Ureter (tissue), 1 donor: ENCODE data around the gene EIF4EBP2. TPM values are rescaled to one million over a fixed set of nuclear protein-coding genes. Genes with fewer than 3 reads are reported as not detected.

Experiments
- DNase-seq: peaks from one replicate; pipeline ENCODE4 v3.0.0-alpha.2; 2020; ENCODE audit warnings: low spot score
- total RNA-seq: library from RNA; stranded (reverse); gene quantifications from one replicate; pipeline ENCODE4 v1.2.4, GENCODE V29; 2023
- donor health status: DM: yes; HTN: yes; CAD: no.

EIF4EBP2 gene
- total RNA-seq, 1 donor from 2014 or later: 81.6 TPM

DNA sequence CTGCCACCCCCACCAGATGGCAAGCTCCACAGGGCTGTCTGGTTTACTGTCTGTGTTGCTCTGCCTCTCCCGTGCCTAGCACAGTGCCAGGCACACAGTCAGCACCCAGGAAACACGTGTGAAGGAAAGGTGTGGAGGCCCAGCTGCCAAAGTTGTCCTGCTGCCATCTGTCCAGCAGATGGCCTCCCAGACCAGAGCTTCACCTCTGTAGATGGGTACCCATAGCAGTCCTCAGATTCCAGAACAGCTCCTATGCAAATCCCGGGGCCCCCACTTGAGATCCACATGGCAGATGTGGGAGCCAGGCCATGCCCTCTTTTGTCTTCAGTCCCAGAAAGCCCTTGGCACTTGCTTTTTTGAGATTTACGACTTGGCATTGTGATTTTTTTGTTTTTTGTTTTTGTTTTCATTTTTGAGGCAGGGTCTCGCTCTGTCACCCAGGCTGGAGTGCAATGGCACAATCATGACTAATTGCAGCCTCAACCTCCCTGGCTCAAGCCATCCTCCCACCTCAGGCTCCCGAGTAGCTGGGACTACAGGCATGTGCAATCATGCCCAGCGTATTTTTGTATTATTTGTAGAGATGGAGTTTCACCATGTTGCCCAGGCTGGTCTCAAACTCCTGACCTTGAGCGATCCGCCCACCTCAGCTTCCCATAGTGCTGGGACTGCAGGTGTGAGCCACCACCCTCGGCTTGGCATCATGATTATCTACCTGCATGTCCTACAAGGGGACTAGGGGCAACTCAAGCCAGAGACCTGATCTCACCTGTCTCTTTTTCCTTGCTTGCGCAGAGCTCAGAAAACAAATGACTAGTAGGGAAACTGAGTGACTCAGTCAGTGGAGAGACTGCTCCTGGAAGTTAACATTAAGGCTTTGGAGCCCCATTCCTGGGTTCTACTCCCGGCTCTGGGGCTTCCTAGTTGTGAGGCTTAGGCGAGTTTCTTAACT lies 57.7 kb downstream of the EIF4EBP2 start:
- no peak for DNase-seq

- DNase-seq: peak; percentile 70
Measured at GRCh38 chr10:70462349-70462984, 58.5 kb downstream of the EIF4EBP2 start.

- DNase-seq: no peak
Measured at GRCh38 chr10:70465278-70465677, 61.3 kb downstream of the EIF4EBP2 start.

GRCh38 chr10:70465832-70466231 lies 61.9 kb downstream of the EIF4EBP2 start:
- DNase-seq: no peak

GRCh38 chr10:70466951-70467350 lies 63.0 kb downstream of the EIF4EBP2 start:
- DNase-seq: no peak

DNA sequence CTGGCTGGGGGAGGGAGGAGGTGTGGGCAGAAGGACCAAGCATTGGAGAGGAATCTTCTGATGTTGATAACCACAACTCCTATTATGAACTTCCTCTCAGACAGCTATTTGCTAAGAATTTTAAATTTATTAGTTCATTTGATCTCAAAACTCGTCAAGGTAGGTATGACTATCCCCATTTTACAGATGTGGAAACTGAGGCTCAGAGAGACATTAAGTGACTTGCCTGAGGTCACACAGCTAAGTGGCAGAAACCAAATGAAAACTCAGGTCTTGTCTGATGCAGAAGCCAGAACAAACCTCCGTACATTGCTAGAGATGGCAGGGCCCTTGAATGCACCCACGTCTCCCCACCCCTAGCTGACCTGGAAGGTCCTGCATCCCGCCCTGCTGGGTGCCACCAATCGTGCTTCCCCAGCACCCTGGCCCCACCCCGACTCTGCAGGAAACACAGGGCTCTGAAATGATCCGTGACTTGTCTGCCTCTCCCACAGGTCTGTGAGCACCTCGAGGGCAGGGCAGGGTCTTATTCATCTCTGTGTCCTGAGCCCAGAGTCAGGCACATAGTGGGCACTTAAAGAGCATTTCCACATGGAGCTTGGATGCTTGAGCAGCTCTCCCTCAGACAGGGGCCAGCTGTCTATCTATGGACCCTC lies 69.0 kb downstream of the EIF4EBP2 start:
- no peak for DNase-seq

GRCh38 chr10:70474780-70475179 lies 70.8 kb downstream of the EIF4EBP2 start:
- no peak for DNase-seq

GRCh38 chr10:70475661-70476060 lies 71.7 kb downstream of the EIF4EBP2 start:
- no peak for DNase-seq

DNA sequence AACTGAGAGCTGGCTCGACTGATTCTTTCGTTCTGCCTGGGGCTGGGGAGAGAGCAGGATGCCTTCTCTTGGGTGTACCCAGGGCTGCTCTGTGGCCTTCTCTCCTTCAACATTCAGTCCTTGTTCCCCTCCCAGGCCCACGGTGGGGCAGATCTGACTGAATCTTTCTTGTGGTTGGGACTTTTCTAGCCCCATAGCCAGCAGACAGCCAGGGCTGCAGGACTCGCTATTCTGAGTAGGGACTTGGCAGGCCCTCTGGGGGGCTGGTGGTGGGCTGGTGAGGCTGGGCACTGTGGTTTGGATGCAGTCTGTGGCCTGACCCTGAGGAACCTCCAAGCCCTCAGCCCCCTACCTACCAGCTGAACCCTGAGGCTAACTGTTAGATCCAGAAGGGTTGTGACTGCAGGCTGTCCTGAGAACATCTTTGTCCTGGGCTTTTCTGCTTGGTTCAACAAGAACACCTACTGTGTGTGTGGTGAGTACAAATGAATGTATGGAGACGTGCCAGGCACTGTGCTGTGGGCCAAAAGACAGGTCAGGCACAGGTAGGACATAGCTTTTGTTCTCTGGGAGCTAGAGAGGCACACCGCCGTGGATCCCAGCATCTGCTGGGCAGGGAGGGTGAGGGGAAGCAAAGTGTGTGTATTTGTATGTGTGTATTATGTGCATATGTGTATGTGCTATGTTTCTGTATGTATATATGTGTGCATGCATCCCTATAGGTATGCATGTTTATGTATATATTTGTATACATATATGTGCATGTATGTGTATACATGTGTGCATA lies 72.5 kb downstream of the EIF4EBP2 start:
- DNase-seq: no peak

- DNase-seq: no peak
Measured at GRCh38 chr10:70477661-70478162, 73.8 kb downstream of the EIF4EBP2 start.

Other genes starting within 250 kb of the EIF4EBP2 start
- 116 TPM for gene SAR1A, start 233.6 kb upstream of the EIF4EBP2 start, total RNA-seq
- 125 TPM for gene PPA1, start 170.7 kb upstream of the EIF4EBP2 start, total RNA-seq
- gene NPFFR1, start 120.1 kb upstream of the EIF4EBP2 start, total RNA-seq: 0.05 TPM
- 5.4 TPM for gene LRRC20, start 21.5 kb upstream of the EIF4EBP2 start, total RNA-seq
- not detected for gene NODAL, start 37.5 kb downstream of the EIF4EBP2 start, total RNA-seq
- 11.0 TPM for gene PALD1, start 74.6 kb downstream of the EIF4EBP2 start, total RNA-seq
- 4.1 TPM for gene PRF1, start 198.6 kb downstream of the EIF4EBP2 start, total RNA-seq